Keratinocyte (primary cell): ENCODE results near the gene RICTOR.

Source experiments
- CTCF ChIP-seq, 3 experiments: IDR thresholded peaks in 1 of 3; conservative IDR thresholded peaks in 1 of 3; optimal IDR thresholded peaks in 1 of 3; 2 replicates in 2 of 3; 3 replicates in 1 of 3; pipeline versions ENCODE3 to v1.5.1; 2011; ENCODE audit warnings: low read length in 3 of 3, mild to moderate bottlenecking in 3 of 3, moderate library complexity in 2 of 3, control low read depth in 1 of 3, inconsistent platforms in 1 of 3; ENCODE audit not compliant: insufficient read depth in 2 of 3; ENCODE audit errors: extremely low read depth in 1 of 3
- EZH2 ChIP-seq: IDR thresholded peaks from one replicate; pipeline ENCODE4 v1.6.1; 2012; ENCODE audit warnings: inconsistent platforms, mild to moderate bottlenecking, low read length, moderate library complexity

GRCh38 chr5:39058178-39058921 is 15.8 kb downstream of the RICTOR start:
- no peak for TF ChIP-seq CTCF (optimal IDR thresholded peaks at IDR 0.05 in 1 of 3, IDR thresholded peaks at IDR 0.05 in 1 of 3, conservative IDR thresholded peaks at IDR 0.05 in 1 of 3; ENCODE audit: extremely low read depth in 1 of 3, insufficient read depth in 2 of 3, low read length in 3 of 3)
- TF ChIP-seq EZH2: no peak
